ENCODE measurements around the gene ABCB6.

Gene ABCB6

GRCh38 chr2:219249203-219249980, 30.6 kb upstream of the ABCB6 start (continued):
- TF ChIP-seq ZNF610 (tag by site-specific recombination; IDR thresholded peaks at IDR 0.05; ENCODE audit: borderline replicate concordance) = no peak
- TF ChIP-seq ZNF157 (tag by site-specific recombination; IDR thresholded peaks at IDR 0.05) = no peak
- TF ChIP-seq ZNF843 (tag by site-specific recombination; IDR thresholded peaks at IDR 0.05) = no peak
- TF ChIP-seq ZNF514 (tag by site-specific recombination; IDR thresholded peaks at IDR 0.05) = no peak
- TF ChIP-seq ZIC2 (tag by site-specific recombination; IDR thresholded peaks at IDR 0.05) = peak; percentile 90
- peak; percentile 55; the same call in 1 of the 2 replicates for TF ChIP-seq ZNF366 (tag by site-specific recombination; conservative IDR thresholded peaks at IDR 0.05)
- no peak for TF ChIP-seq ZBTB1 (tag by site-specific recombination; IDR thresholded peaks at IDR 0.05)
- TF ChIP-seq ZNF677 (tag by site-specific recombination; IDR thresholded peaks at IDR 0.05) = no peak
- TF ChIP-seq ZNF596 (tag by site-specific recombination; IDR thresholded peaks at IDR 0.05) = no peak
- TF ChIP-seq ZNF292 (tag by site-specific recombination; IDR thresholded peaks at IDR 0.05; ENCODE audit: borderline replicate concordance, low read depth) = no peak
- peak; percentile 95 for TF ChIP-seq ZNF629 (tag by site-specific recombination; IDR thresholded peaks at IDR 0.05)
- peak; percentile 98 for TF ChIP-seq ZNF530 (tag by site-specific recombination; IDR thresholded peaks at IDR 0.05; ENCODE audit: low read depth)
- TF ChIP-seq MEIS1 (CRISPR knock-in tag; IDR thresholded peaks at IDR 0.05; ENCODE audit: borderline replicate concordance) = no peak
- no peak for TF ChIP-seq ZNF544 (tag by site-specific recombination; IDR thresholded peaks at IDR 0.05)
- TF ChIP-seq WT1 (tag by site-specific recombination; IDR thresholded peaks at IDR 0.05) = 0 out of 2 replicates have a peak, but pooled peaks have one; percentile 18
- peak; percentile 34; the same call in 1 of the 2 replicates for TF ChIP-seq ZEB2 (tag by site-specific recombination; IDR thresholded peaks at IDR 0.05)
- no peak for TF ChIP-seq ZNF529 (tag by site-specific recombination; IDR thresholded peaks at IDR 0.05; ENCODE audit: insufficient replicate concordance)
- no peak for TF ChIP-seq ZNF140 (tag by site-specific recombination; IDR thresholded peaks at IDR 0.05)
- TF ChIP-seq ZNF747 (tag by site-specific recombination; IDR thresholded peaks at IDR 0.05) = no peak
- no peak for TF ChIP-seq ZSCAN5A (tag by site-specific recombination; IDR thresholded peaks at IDR 0.05)
- no peak for TF ChIP-seq ZNF324 (tag by site-specific recombination; IDR thresholded peaks at IDR 0.05)
- no peak for TF ChIP-seq ZNF776 (tag by site-specific recombination; IDR thresholded peaks at IDR 0.05; ENCODE audit: borderline replicate concordance)
- no peak for TF ChIP-seq ZNF169 (tag by site-specific recombination; IDR thresholded peaks at IDR 0.05)
- TF ChIP-seq ZBTB20 (tag by site-specific recombination; IDR thresholded peaks at IDR 0.05) = peak; percentile 91
- TF ChIP-seq ZNF830 (tag by site-specific recombination; IDR thresholded peaks at IDR 0.05; ENCODE audit: low read depth) = no peak
- TF ChIP-seq OVOL3 (tag by site-specific recombination; IDR thresholded peaks at IDR 0.05) = no peak
- no peak for TF ChIP-seq ZNF639 (tag by site-specific recombination; IDR thresholded peaks at IDR 0.05)
- TF ChIP-seq ZNF660 (tag by site-specific recombination; IDR thresholded peaks at IDR 0.05) = peak; percentile 44; the same call in 1 of the 2 replicates
- no peak for TF ChIP-seq ZNF121 (tag by site-specific recombination; IDR thresholded peaks at IDR 0.05)
- peak; percentile 94 for TF ChIP-seq ZBTB48 (tag by site-specific recombination; IDR thresholded peaks at IDR 0.05)
- TF ChIP-seq, protein P1, sequence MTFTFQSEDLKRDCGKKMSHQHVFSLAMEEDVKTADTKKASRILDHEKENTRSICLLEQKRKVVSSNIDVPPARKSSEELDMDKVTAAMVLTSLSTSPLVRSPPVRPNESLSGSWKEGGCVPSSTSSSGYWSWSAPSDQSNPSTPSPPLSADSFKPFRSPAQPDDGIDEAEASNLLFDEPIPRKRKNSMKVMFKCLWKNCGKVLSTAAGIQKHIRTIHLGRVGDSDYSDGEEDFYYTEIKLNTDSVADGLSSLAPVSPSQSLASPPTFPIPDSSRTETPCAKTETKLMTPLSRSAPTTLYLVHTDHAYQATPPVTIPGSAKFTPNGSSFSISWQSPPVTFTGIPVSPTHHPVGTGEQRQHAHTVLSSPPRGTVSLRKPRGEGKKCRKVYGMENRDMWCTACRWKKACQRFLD (tag by site-specific recombination; IDR thresholded peaks at IDR 0.05) = no peak
- TF ChIP-seq ZNF701 (tag by site-specific recombination; IDR thresholded peaks at IDR 0.05) = no peak
- peak; percentile 70 for TF ChIP-seq SP7 (tag by site-specific recombination; IDR thresholded peaks at IDR 0.05)
- TF ChIP-seq ZNF24 (tag by site-specific recombination; IDR thresholded peaks at IDR 0.05) = 0 out of 2 replicates have a peak, but pooled peaks have one; percentile 79
- TF ChIP-seq ZNF561 (tag by site-specific recombination; IDR thresholded peaks at IDR 0.05; ENCODE audit: borderline replicate concordance) = no peak
- no peak for TF ChIP-seq ZNF112 (tag by site-specific recombination; IDR thresholded peaks at IDR 0.05)
- peak; percentile 71; the same call in 1 of the 2 replicates for TF ChIP-seq KLF17 (tag by site-specific recombination; IDR thresholded peaks at IDR 0.05)
